Measurements from ENCODE around the gene FAM47E.

GRCh38 chr4:76313547-76313946, 62.0 kb downstream of the FAM47E start:
- no peak for TF ChIP-seq CTCF (IDR thresholded peaks at IDR 0.05; ENCODE audit: poor library complexity, severe bottlenecking)
- no peak for TF ChIP-seq EP300 (conservative IDR thresholded peaks at IDR 0.05; ENCODE audit: poor library complexity, severe bottlenecking)
- no peak for TF ChIP-seq RAD21 (conservative IDR thresholded peaks at IDR 0.05)
- no peak for TF ChIP-seq TAF1 (IDR thresholded peaks at IDR 0.05; ENCODE audit: low read depth)
- no peak for TF ChIP-seq EZH2 (IDR thresholded peaks at IDR 0.05; ENCODE audit: borderline replicate concordance, insufficient read depth, low read length, poor library complexity, severe bottlenecking)
- no peak for TF ChIP-seq POLR2AphosphoS5 (IDR thresholded peaks at IDR 0.05)
- TF ChIP-seq MXI1 (conservative IDR thresholded peaks at IDR 0.05; ENCODE audit: poor library complexity, severe bottlenecking), result no peak
- no peak for TF ChIP-seq REST (IDR thresholded peaks at IDR 0.05; ENCODE audit: borderline replicate concordance)

All from neural cell (in vitro differentiated cells).